H1 (cell line): ENCODE measurements around the gene XIAP. TPM values are rescaled to one million over a fixed set of nuclear protein-coding genes. Genes with fewer than 3 reads are reported as not detected.

Source experiments
- CTCF ChIA-PET: fragments of 300-600 bp; sonication (Branson Sonifier 250); formaldehyde crosslinking; loops from one replicate; lab custom pipeline; 2021; ENCODE audit not compliant: partially characterized antibody; lab: Charles Lee
- POLR2A ChIA-PET: fragments of 300-600 bp; sonication (Branson Sonifier 250); formaldehyde crosslinking; loops from one replicate; lab custom pipeline; 2021; ENCODE audit warnings: inconsistent platforms; ENCODE audit not compliant: partially characterized antibody; lab: Charles Lee
- DNase-seq, 2 experiments: peaks; one replicate each; pipeline versions ENCODE4 v3.0.0 to v3.0.0-alpha.2; 2010 to 2022; ENCODE audit warnings: low spot score in 2 of 2, low read depth in 1 of 2, mixed read lengths in 1 of 2
- FAIRE-seq: peaks from 2 replicates; lab custom pipeline; 2011; peaks lifted over from hg19 to GRCh38; lab: Jason Lieb, UNC
- H2AFZ ChIP-seq: 2 replicates; pipeline ENCODE4 v1.8.1; 2012; ENCODE audit warnings: low read length, inconsistent platforms
- H2AK5ac ChIP-seq: 2 replicates; pipeline ENCODE4 v1.6.1; 2013; ENCODE audit warnings: low read depth, low read length
- H2BK120ac ChIP-seq: replicated peaks from 2 replicates; pipeline ENCODE3; 2013; ENCODE audit warnings: low read depth, low read length, inconsistent platforms
- H2BK12ac ChIP-seq: 2 replicates; pipeline ENCODE4 v1.6.1; 2013; ENCODE audit warnings: low read depth, low read length
- H2BK15ac ChIP-seq: 2 replicates; pipeline ENCODE4 v1.6.1; 2013; ENCODE audit warnings: low read length
- H2BK20ac ChIP-seq: 2 replicates; pipeline ENCODE4 v1.6.1; 2013; ENCODE audit warnings: low read length
- H2BK5ac ChIP-seq: 2 replicates; pipeline ENCODE4 v1.6.1; 2013; ENCODE audit warnings: low read depth, low read length
- H3K14ac ChIP-seq: 2 replicates; pipeline ENCODE4 v1.6.1; 2013; ENCODE audit warnings: inconsistent platforms; ENCODE audit not compliant: insufficient read length
- H3K18ac ChIP-seq: 2 replicates; pipeline ENCODE4 v1.6.1; 2013; ENCODE audit warnings: low read length; ENCODE audit errors: extremely low read depth
- H3K23ac ChIP-seq: 2 replicates; pipeline ENCODE4 v1.6.1; 2013; ENCODE audit warnings: inconsistent platforms; ENCODE audit not compliant: insufficient read length
- H3K23me2 ChIP-seq: 2 replicates; pipeline ENCODE4 v1.6.1; 2013; ENCODE audit warnings: low read depth, low read length
- H3K27ac ChIP-seq: 2 replicates; pipeline ENCODE4 v1.6.1; 2011; ENCODE audit warnings: low read depth, low read length, inconsistent platforms
- H3K27me3 ChIP-seq, 4 experiments: replicated peaks in 1 of 4; 1 replicate in 1 of 4; 2 replicates in 3 of 4; pipeline versions ENCODE4 v1.6.1 to v1.8.1; 2011 to 2013; ENCODE audit warnings: low read length in 3 of 4, mild to moderate bottlenecking in 3 of 4, inconsistent platforms in 2 of 4, mixed read lengths in 2 of 4, moderate library complexity in 1 of 4; ENCODE audit not compliant: control insufficient read depth in 3 of 4, insufficient read depth in 3 of 4; ENCODE audit errors: extremely low read depth in 1 of 4
- H3K36me3 ChIP-seq, 4 experiments: 2 replicates each; pipeline versions ENCODE4 v1.6.1 to v1.8.1; 2011 to 2013; ENCODE audit warnings: mild to moderate bottlenecking in 4 of 4, low read length in 3 of 4, moderate library complexity in 2 of 4, control low read depth in 1 of 4, inconsistent platforms in 1 of 4; ENCODE audit not compliant: insufficient read depth in 4 of 4, control insufficient read depth in 2 of 4
- H3K4ac ChIP-seq: replicated peaks from 2 replicates; pipeline ENCODE3; 2013; ENCODE audit warnings: low read length, low read depth, mixed read lengths, inconsistent platforms; ENCODE audit not compliant: insufficient read length
- H3K4me1 ChIP-seq, 4 experiments: replicated peaks in 1 of 4; 1 replicate in 1 of 4; 2 replicates in 3 of 4; pipeline versions ENCODE4 v1.6.1 to v1.8.1; 2011 to 2013; ENCODE audit warnings: low read length in 3 of 4, inconsistent platforms in 2 of 4, mixed read lengths in 1 of 4; ENCODE audit not compliant: insufficient read depth in 4 of 4, control insufficient read depth in 3 of 4
- H3K4me2 ChIP-seq, 2 experiments: 2 replicates each; pipeline versions ENCODE4 v1.6.1 to v1.8.1; 2011 to 2013; ENCODE audit warnings: low read depth in 2 of 2, low read length in 2 of 2, control low read depth in 1 of 2, inconsistent platforms in 1 of 2, mild to moderate bottlenecking in 1 of 2; ENCODE audit not compliant: insufficient read depth in 1 of 2
- H3K4me3 ChIP-seq, 4 experiments: fragments of 200-600, 300-600 bp in 1 of 4; sonication (generic), shearing (Covaris generic), sonication (Bioruptor Twin) in 1 of 4; 2 replicates each; pipeline versions ENCODE4 v1.5.1 to v1.8.1; 2011 to 2016; ENCODE audit warnings: low read length in 4 of 4, low read depth in 3 of 4, control low read depth in 2 of 4, inconsistent platforms in 2 of 4, mild to moderate bottlenecking in 2 of 4, mixed read lengths in 1 of 4, moderate library complexity in 1 of 4; ENCODE audit not compliant: insufficient read depth in 2 of 4; ENCODE audit errors: extremely low read depth in 1 of 4
- H3K56ac ChIP-seq: replicated peaks from 2 replicates; pipeline ENCODE3; 2013; ENCODE audit warnings: low read depth, mild to moderate bottlenecking, mixed read lengths, low read length, inconsistent platforms; ENCODE audit not compliant: insufficient read length
- H3K79me1 ChIP-seq: 2 replicates; pipeline ENCODE4 v1.6.1; 2013; ENCODE audit warnings: low read depth, low read length, control low read depth
- H3K79me2 ChIP-seq, 2 experiments: 2 replicates each; pipeline versions ENCODE4 v1.6.1 to v1.8.1; 2012 to 2013; ENCODE audit warnings: low read length in 2 of 2, mild to moderate bottlenecking in 2 of 2, inconsistent platforms in 1 of 2; ENCODE audit not compliant: insufficient read depth in 2 of 2, control insufficient read depth in 1 of 2
- H3K9ac ChIP-seq, 4 experiments: replicated peaks in 1 of 4; 1 replicate in 1 of 4; 2 replicates in 3 of 4; pipeline versions ENCODE4 v1.6.1 to v1.8.1; 2011 to 2013; ENCODE audit warnings: low read depth in 3 of 4, low read length in 3 of 4, control low read depth in 2 of 4, mild to moderate bottlenecking in 2 of 4, moderate library complexity in 2 of 4, inconsistent platforms in 1 of 4; ENCODE audit errors: extremely low read depth in 1 of 4
- H3K9me3 ChIP-seq, 2 experiments: 2 replicates each; pipeline versions ENCODE4 v1.6.1 to v1.8.1; 2012 to 2013; ENCODE audit warnings: mild to moderate bottlenecking in 2 of 2, moderate library complexity in 2 of 2, control low read depth in 1 of 2, inconsistent platforms in 1 of 2, low read depth in 1 of 2, low read length in 1 of 2, mixed read lengths in 1 of 2; ENCODE audit not compliant: insufficient read depth in 2 of 2
- H4K20me1 ChIP-seq, 2 experiments: replicated peaks in 1 of 2; 2 replicates each; pipeline versions ENCODE3 to v1.8.1; 2011 to 2013; ENCODE audit warnings: inconsistent platforms in 2 of 2, low read length in 2 of 2, mild to moderate bottlenecking in 1 of 2; ENCODE audit not compliant: insufficient read depth in 2 of 2, control insufficient read depth in 1 of 2
- H4K5ac ChIP-seq: 2 replicates; pipeline ENCODE4 v1.6.1; 2013; ENCODE audit warnings: low read length, low read depth, mixed read lengths, inconsistent platforms; ENCODE audit not compliant: insufficient read length
- H4K8ac ChIP-seq: 2 replicates; pipeline ENCODE4 v1.8.0; 2013; ENCODE audit warnings: mild to moderate bottlenecking, moderate library complexity, low read length, inconsistent platforms; ENCODE audit not compliant: insufficient read depth; ENCODE audit errors: extremely low read depth
- H4K91ac ChIP-seq: replicated peaks from 2 replicates; pipeline ENCODE3; 2013; ENCODE audit warnings: low read length, mixed read lengths, inconsistent platforms; ENCODE audit not compliant: insufficient read length
- CBX8 ChIP-seq: fragments of 300-800, 300-1000 bp; sonication (generic); IDR thresholded peaks from 2 replicates; pipeline ENCODE4 v1.7.1; 2016; ENCODE audit warnings: low read depth, low read length, borderline replicate concordance
- MAX ChIP-seq: IDR thresholded peaks from 2 replicates; pipeline ENCODE4 v1.6.1; 2012; ENCODE audit warnings: inconsistent platforms
- SIRT6 ChIP-seq: IDR thresholded peaks from one replicate; pipeline ENCODE4 v1.7.1; 2012; ENCODE audit warnings: low read length, inconsistent platforms
- WGBS, 2 experiments: shearing (Covaris generic) in 1 of 2; methylation state at CpG; one replicate each; pipeline versions ENCODE4 v1.1.6 to v1.1.7; 2013 to 2015; ENCODE audit warnings: low lambda C conversion rate in 2 of 2, mixed read lengths in 2 of 2, inconsistent platforms in 1 of 2, low coverage in 1 of 2, missing lambda C conversion rate in 1 of 2; ENCODE audit not compliant: insufficient replicate concordance in 2 of 2, insufficient coverage in 1 of 2, insufficient read length in 1 of 2; ENCODE audit errors: extremely low coverage in 1 of 2, missing lambda C conversion rate in 1 of 2; 5-methylcytosine and 5-hydroxymethylcytosine counted together
- polyA plus RNA-seq, 7 experiments: library from polyadenylated mRNA; depleted of rRNA in 3 of 7; stranded (reverse) in 5 of 7; unstranded in 2 of 7; fragments of >200 nt in 5 of 7; fragments of 200-250 nt in 2 of 7; gene quantifications; 1 replicate in 5 of 7; 2 replicates in 1 of 7; 4 replicates in 1 of 7; pipeline versions ENCODE4 v1.2.1 to v1.2.3, GENCODE V29; 2011 to 2013; ENCODE audit warnings: missing spikeins in 2 of 7, mixed read lengths in 2 of 7
- total RNA-seq: library from RNA; stranded (reverse); fragmentation: NEBNext Ultra II Directional; extraction: Animal tissue kit (Norgen Biotek cat#: 25700); gene quantifications from 2 replicates; pipeline ENCODE4 v1.2.1, GENCODE V29; 2021

The XIAP gene
- total and polyA plus RNA-seq, 2 of the 8 experiments (the other 6 are each of a cell fraction or from before 2014, with no cell fraction given): 5.9 to 44.7 TPM

GRCh38 chrX:123814343-123814742, 45.5 kb upstream of the XIAP start:
- no peak overlapping the region for H4K8ac ChIP-seq
- H3K4me2 ChIP-seq: no peak overlapping the region
- ChIA-PET POLR2A (no interaction called here), CTCF (no interaction called here)
- TF ChIP-seq MAX: no peak
- no peak for TF ChIP-seq SIRT6
- TF ChIP-seq CBX8: no peak
- H3K4me3 ChIP-seq: no peak overlapping the region
- H4K91ac ChIP-seq: no peak overlapping the region
- no peak overlapping the region for H3K14ac ChIP-seq
- no peak overlapping the region for H3K4ac ChIP-seq
- no peaks in the 10 kb centered on the region for H3K4me1 ChIP-seq
- no peak overlapping the region for H2BK12ac ChIP-seq
- H2BK5ac ChIP-seq: no peak overlapping the region
- no peak overlapping the region for H2AFZ ChIP-seq
- no peak overlapping the region for H3K56ac ChIP-seq
- H3K23ac ChIP-seq: no peak overlapping the region
- no peaks in the 10 kb centered on the region for H3K36me3 ChIP-seq
- H4K20me1 ChIP-seq: no peaks in the 10 kb centered on the region
- H3K79me2 ChIP-seq: no peaks in the 10 kb centered on the region
- 74% methylated on average over 2 of the region's 2 CpGs; no CpG with 5 or more reads in 1 of the 2 experiments for WGBS, 2 experiments
- no peak overlapping the region for H3K27ac ChIP-seq
- DNase-seq (no peak), FAIRE-seq (no peak)
- H2BK120ac ChIP-seq: no peak overlapping the region
- H3K9me3 ChIP-seq: no peaks in the 10 kb centered on the region
- H2BK20ac ChIP-seq: no peak overlapping the region
- no peak overlapping the region for H2AK5ac ChIP-seq
- no peak overlapping the region for H3K9ac ChIP-seq
- no peaks in the 10 kb centered on the region for H3K27me3 ChIP-seq
- H3K18ac ChIP-seq: no peak overlapping the region
- no peak overlapping the region for H4K5ac ChIP-seq
- H3K23me2 ChIP-seq: no peaks in the 10 kb centered on the region
- no peaks in the 10 kb centered on the region for H3K79me1 ChIP-seq
- no peak overlapping the region for H2BK15ac ChIP-seq
